GM18870 (cell line): ENCODE results near the gene NWD2.
"Not testable (repeated sequence)": the region's sequence is repeated elsewhere in the genome, so short reads cannot be mapped to it uniquely, and the experiment has no call there.

Source experiments
- ATAC-seq: cut with Tn5 transposase; IDR thresholded peaks from one replicate; pipeline ENCODE4 v1.9.1; 2021; ENCODE audit warnings: moderate library complexity; ENCODE audit not compliant: unreplicated experiment

NWD2 gene

GRCh38 chr4:37489697-37490096 lies 245.2 kb downstream of the NWD2 start:
- ATAC-seq, result no peak

GRCh38 chr4:37490391-37491347 lies 246.1 kb downstream of the NWD2 start:
- ATAC-seq, result no peak

- ATAC-seq, result not testable (repeated sequence)
Observed at GRCh38 chr4:37495353-37495752, 250.8 kb downstream of the NWD2 start.
